PFSK-1 (cell line): ENCODE data around the gene PRKAR1B.

Experiments
- FOXP2 ChIP-seq: optimal IDR thresholded peaks from 2 replicates; pipeline ENCODE3; 2011; ENCODE audit warnings: borderline replicate concordance, control low read depth, inconsistent platforms; ENCODE audit not compliant: insufficient read depth; ENCODE audit errors: extremely low read length, extremely low read depth
- TAF1 ChIP-seq: IDR thresholded peaks from 2 replicates; pipeline ENCODE4 v1.6.1; 2012; ENCODE audit warnings: low read length, control low read depth, borderline replicate concordance; ENCODE audit not compliant: insufficient read depth

GRCh38 chr7:573933-574381 is 153.1 kb downstream of the PRKAR1B start:
- no peak for TF ChIP-seq TAF1
- no peak for TF ChIP-seq FOXP2
